ENCODE measurements around the gene FOXD2.

FOXD2 gene

GRCh38 chr1:47420547-47420946 is 17.3 kb upstream of the FOXD2 start:
- H3K9me3 ChIP-seq (ENCODE audit: insufficient read depth, low read depth, low read length), result no peaks in the 10 kb centered on the region
- H3F3A ChIP-seq (ENCODE audit: low read depth), result no peaks in the 10 kb centered on the region
- no peaks in the 10 kb centered on the region for H3K9me2 ChIP-seq (replicated peaks; ENCODE audit: low read depth, low read length)
- TF ChIP-seq CTCF (conservative IDR thresholded peaks at IDR 0.05; ENCODE audit: low read length), result no peak
- no peak for TF ChIP-seq EZH2phosphoT487 (IDR thresholded peaks at IDR 0.05; ENCODE audit: borderline replicate concordance)
- H3K4me3 ChIP-seq (ENCODE audit: low read length, poor library complexity, severe bottlenecking), result no peak overlapping the region
- no peaks in the 10 kb centered on the region for H3K4me1 ChIP-seq (ENCODE audit: insufficient read depth, low read length, poor library complexity, severe bottlenecking)
- no peaks in the 10 kb centered on the region for H3K79me2 ChIP-seq (ENCODE audit: insufficient read depth, low read length)
- no peaks in the 10 kb centered on the region for H4K20me1 ChIP-seq (ENCODE audit: insufficient read depth, low read length, poor library complexity, severe bottlenecking)
- H3K36me3 ChIP-seq (ENCODE audit: insufficient read depth, low read length), result no peaks in the 10 kb centered on the region
- H3K4me2 ChIP-seq (ENCODE audit: low read depth, low read length, poor library complexity, severe bottlenecking), result no peak overlapping the region
- H2AFZ ChIP-seq (ENCODE audit: low read length), result no peak overlapping the region
- H3K9ac ChIP-seq (ENCODE audit: low read depth, low read length, poor library complexity, severe bottlenecking), result no peak overlapping the region
- H3K27me3 ChIP-seq (ENCODE audit: insufficient read depth, low read length, poor library complexity, severe bottlenecking), result no peaks in the 10 kb centered on the region

GRCh38 chr1:47423872-47424271 is 14.0 kb upstream of the FOXD2 start:
- no peaks in the 10 kb centered on the region for H3K27me3 ChIP-seq (ENCODE audit: insufficient read depth, low read length, poor library complexity, severe bottlenecking)

GRCh38 chr1:47424336-47424982 is 13.4 kb upstream of the FOXD2 start:
- Histone ChIP-seq H3K4me2 (ENCODE audit: low read depth, low read length, poor library complexity, severe bottlenecking) (no peak overlapping the region), H2AFZ (ENCODE audit: low read length) (no peak overlapping the region), H3K79me2 (ENCODE audit: insufficient read depth, low read length) (no peaks in the 10 kb centered on the region), H3K36me3 (ENCODE audit: insufficient read depth, low read length) (no peaks in the 10 kb centered on the region), H3K9me3 (ENCODE audit: insufficient read depth, low read depth, low read length) (no peaks in the 10 kb centered on the region), H3K4me1 (ENCODE audit: insufficient read depth, low read length, poor library complexity, severe bottlenecking) (no peaks in the 10 kb centered on the region), H3K4me3 (ENCODE audit: low read length, poor library complexity, severe bottlenecking) (no peak overlapping the region), H3K27me3 (ENCODE audit: insufficient read depth, low read length, poor library complexity, severe bottlenecking) (no peaks in the 10 kb centered on the region), H4K20me1 (ENCODE audit: insufficient read depth, low read length, poor library complexity, severe bottlenecking) (no peaks in the 10 kb centered on the region), H3K9ac (ENCODE audit: low read depth, low read length, poor library complexity, severe bottlenecking) (no peak overlapping the region), H3K9me2 (replicated peaks; ENCODE audit: low read depth, low read length) (no peaks in the 10 kb centered on the region), H3F3A (ENCODE audit: low read depth) (no peaks in the 10 kb centered on the region)
- TF ChIP-seq CTCF (conservative IDR thresholded peaks at IDR 0.05; ENCODE audit: low read length) (peak; percentile 84), EZH2phosphoT487 (IDR thresholded peaks at IDR 0.05; ENCODE audit: borderline replicate concordance) (no peak)

More at GRCh38 chr1:47423872-47424271, 14.0 kb upstream of the FOXD2 start:
- Histone ChIP-seq H3K4me1 (ENCODE audit: insufficient read depth, low read length, poor library complexity, severe bottlenecking) (no peaks in the 10 kb centered on the region), H3K9ac (ENCODE audit: low read depth, low read length, poor library complexity, severe bottlenecking) (no peak overlapping the region), H3F3A (ENCODE audit: low read depth) (no peaks in the 10 kb centered on the region), H3K36me3 (ENCODE audit: insufficient read depth, low read length) (no peaks in the 10 kb centered on the region), H3K9me2 (replicated peaks; ENCODE audit: low read depth, low read length) (no peaks in the 10 kb centered on the region), H3K4me3 (ENCODE audit: low read length, poor library complexity, severe bottlenecking) (no peak overlapping the region), H2AFZ (ENCODE audit: low read length) (no peak overlapping the region), H3K4me2 (ENCODE audit: low read depth, low read length, poor library complexity, severe bottlenecking) (no peak overlapping the region), H3K9me3 (ENCODE audit: insufficient read depth, low read depth, low read length) (no peaks in the 10 kb centered on the region), H4K20me1 (ENCODE audit: insufficient read depth, low read length, poor library complexity, severe bottlenecking) (no peaks in the 10 kb centered on the region), H3K79me2 (ENCODE audit: insufficient read depth, low read length) (no peaks in the 10 kb centered on the region)
- TF ChIP-seq CTCF (conservative IDR thresholded peaks at IDR 0.05; ENCODE audit: low read length) (no peak), EZH2phosphoT487 (IDR thresholded peaks at IDR 0.05; ENCODE audit: borderline replicate concordance) (no peak)
